ENCODE measurements around the gene SORCS1. TPM values are rescaled to one million over a fixed set of nuclear protein-coding genes. Genes with fewer than 3 reads are reported as not detected.

The SORCS1 gene
- total and polyA plus RNA-seq, 3 donors from 2014 or later, result 2.6 to 9.6 (median 4.6) TPM

DNA sequence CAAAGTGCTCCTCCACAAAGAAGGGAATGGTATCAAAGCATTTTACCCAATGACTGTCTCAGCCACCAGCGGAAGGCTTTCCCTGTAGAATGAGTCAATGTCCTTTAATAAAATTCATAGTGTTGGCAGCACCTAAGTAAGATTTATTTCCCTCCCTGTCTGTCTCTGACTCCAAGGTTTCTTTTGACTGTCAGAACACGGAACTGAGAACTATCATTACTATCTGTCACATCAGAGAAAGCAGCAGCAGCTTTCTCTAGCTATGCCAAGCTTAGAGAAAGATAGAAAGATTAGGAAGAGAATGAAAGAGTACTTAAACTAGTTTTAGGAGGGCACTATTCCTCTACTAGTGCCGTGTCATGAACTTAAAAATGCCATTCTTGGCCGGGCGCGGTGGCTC lies 400.1 kb downstream of the SORCS1 start:
- Histone ChIP-seq H3K27me3 (no peaks in the 10 kb centered on the region), H3K4me1 (no peaks in the 10 kb centered on the region), H3K36me3 (ENCODE audit: low read depth, missing control alignments) (no peaks in the 10 kb centered on the region), H3K4me3 (no peak overlapping the region), H3K27ac (no peak overlapping the region), H3K9me3 (no peaks in the 10 kb centered on the region)
- no peak for DNase-seq
- intact Hi-C loops (cut with DNase I; ENCODE audit: low total_unique reads), result no loop called here
- WGBS, 2 donors, result 92 to 99% methylated on average over 6 of the region's 6 CpGs
- TF ChIP-seq, protein P1, sequence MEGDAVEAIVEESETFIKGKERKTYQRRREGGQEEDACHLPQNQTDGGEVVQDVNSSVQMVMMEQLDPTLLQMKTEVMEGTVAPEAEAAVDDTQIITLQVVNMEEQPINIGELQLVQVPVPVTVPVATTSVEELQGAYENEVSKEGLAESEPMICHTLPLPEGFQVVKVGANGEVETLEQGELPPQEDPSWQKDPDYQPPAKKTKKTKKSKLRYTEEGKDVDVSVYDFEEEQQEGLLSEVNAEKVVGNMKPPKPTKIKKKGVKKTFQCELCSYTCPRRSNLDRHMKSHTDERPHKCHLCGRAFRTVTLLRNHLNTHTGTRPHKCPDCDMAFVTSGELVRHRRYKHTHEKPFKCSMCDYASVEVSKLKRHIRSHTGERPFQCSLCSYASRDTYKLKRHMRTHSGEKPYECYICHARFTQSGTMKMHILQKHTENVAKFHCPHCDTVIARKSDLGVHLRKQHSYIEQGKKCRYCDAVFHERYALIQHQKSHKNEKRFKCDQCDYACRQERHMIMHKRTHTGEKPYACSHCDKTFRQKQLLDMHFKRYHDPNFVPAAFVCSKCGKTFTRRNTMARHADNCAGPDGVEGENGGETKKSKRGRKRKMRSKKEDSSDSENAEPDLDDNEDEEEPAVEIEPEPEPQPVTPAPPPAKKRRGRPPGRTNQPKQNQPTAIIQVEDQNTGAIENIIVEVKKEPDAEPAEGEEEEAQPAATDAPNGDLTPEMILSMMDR (IDR thresholded peaks at IDR 0.05), result no peak
- TF ChIP-seq POLR2A (IDR thresholded peaks at IDR 0.05), result no peak

DNA sequence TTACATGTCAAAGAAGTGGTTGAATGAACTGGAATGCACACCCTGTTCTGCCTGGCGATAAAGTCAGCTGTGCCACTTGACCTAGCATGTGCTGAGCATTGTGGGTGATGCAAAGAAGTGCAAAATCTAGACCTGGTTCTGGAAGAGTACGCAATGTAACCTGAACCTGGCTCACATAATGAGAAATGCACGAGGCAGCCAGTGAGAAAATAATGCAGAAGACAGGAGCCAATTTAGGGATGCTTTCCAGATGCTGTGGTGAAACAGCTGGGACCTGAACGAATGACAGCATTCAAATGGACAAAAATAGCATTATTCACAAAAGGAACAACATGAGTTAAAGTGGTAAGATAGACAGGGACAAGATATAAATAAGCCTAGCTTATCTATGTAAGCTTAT lies 402.6 kb downstream of the SORCS1 start:
- Histone ChIP-seq H3K9me3 (no peaks in the 10 kb centered on the region), H3K27me3 (no peaks in the 10 kb centered on the region), H3K36me3 (ENCODE audit: low read depth, missing control alignments) (no peaks in the 10 kb centered on the region), H3K4me3 (no peak overlapping the region), H3K4me1 (no peaks in the 10 kb centered on the region), H3K27ac (no peak overlapping the region)
- DNase-seq, result no peak
- 53 to 56% methylated on average over 4 of the region's 4 CpGs for WGBS, 2 donors
- intact Hi-C loops (cut with DNase I; ENCODE audit: low total_unique reads), result no loop called here
- TF ChIP-seq, protein P1 (IDR thresholded peaks at IDR 0.05), result no peak
- TF ChIP-seq POLR2A (IDR thresholded peaks at IDR 0.05), result no peak

DNA sequence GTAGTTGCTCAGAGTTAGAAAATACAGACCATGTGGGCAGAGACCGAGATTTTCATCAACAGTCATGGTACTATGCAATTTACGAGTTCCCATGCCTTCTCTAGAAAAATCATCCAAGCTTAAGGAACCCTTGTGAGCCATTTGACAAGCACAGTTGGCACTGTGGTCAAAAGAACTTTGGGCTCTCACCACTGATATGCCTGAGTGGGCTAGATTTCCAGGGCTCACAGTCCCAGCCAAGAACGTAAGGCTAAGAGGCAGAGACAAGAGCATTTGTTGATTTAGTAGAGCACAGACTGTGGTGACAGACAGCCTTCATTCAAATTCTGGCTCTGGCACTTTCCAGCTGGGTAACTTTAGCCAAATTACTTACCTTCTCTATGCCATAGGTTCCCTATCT lies 407.0 kb downstream of the SORCS1 start:
- H3K9me3 ChIP-seq, result no peaks in the 10 kb centered on the region
- no peak for TF ChIP-seq POLR2A (IDR thresholded peaks at IDR 0.05)
- TF ChIP-seq, protein P1 (IDR thresholded peaks at IDR 0.05), result no peak
- no peaks in the 10 kb centered on the region for H3K4me1 ChIP-seq
- no peak for DNase-seq
- 86 to 95% methylated on average over 3 of the region's 3 CpGs for WGBS, 2 donors
- H3K36me3 ChIP-seq (ENCODE audit: low read depth, missing control alignments), result no peaks in the 10 kb centered on the region
- no peak overlapping the region for H3K27ac ChIP-seq
- no peaks in the 10 kb centered on the region for H3K27me3 ChIP-seq
- intact Hi-C loops (cut with DNase I; ENCODE audit: low total_unique reads), result no loop called here
- no peak overlapping the region for H3K4me3 ChIP-seq

DNA sequence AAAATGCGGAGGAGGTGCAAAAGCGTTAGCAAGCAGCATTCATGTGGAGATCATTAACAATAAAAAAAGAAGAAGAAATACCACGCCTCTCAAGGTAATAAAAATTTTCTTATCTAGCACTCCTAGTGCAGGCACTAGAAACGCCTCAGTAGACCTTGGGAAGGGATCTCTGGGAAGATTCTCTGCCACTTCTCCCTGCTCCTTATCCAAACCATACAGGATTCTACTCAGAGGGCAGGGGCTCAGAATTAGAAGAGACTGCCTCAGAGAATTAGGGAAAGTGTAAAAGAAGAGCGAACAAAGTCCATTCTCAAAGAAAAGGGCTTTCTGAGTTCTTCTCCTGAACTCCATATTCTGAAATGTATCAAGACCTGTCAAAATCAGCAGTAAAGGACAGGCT lies 413.4 kb downstream of the SORCS1 start:
- Histone ChIP-seq H3K27me3 (no peaks in the 10 kb centered on the region), H3K9me3 (no peaks in the 10 kb centered on the region), H3K27ac (no peak overlapping the region), H3K36me3 (ENCODE audit: low read depth, missing control alignments) (no peaks in the 10 kb centered on the region), H3K4me3 (no peak overlapping the region), H3K4me1 (no peaks in the 10 kb centered on the region)
- WGBS, 2 donors, result 48 to 58% methylated on average over 5 of the region's 5 CpGs
- intact Hi-C loops (cut with DNase I; ENCODE audit: low total_unique reads), result no loop called here
- DNase-seq, result no peak
- TF ChIP-seq POLR2A (IDR thresholded peaks at IDR 0.05), result no peak
- TF ChIP-seq, protein P1 (IDR thresholded peaks at IDR 0.05), result no peak

DNA sequence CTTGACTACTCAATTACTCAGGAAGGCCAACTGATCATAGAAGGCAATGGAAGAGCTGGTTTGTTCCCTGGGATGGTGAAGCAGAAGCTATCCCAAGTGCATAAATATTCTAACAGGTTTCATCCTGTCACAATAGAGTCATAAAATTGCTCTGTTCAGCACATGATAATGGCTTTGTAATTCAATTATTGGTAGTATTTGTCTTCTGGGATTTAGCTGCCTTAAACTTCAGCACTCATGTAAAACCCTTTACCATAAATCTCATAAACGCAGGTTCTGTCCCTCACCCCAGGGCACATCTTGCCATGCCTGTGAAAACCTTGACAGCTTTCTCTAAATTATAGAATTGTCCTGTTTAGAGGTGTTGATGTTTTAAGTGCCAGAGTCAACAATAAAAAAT lies 417.6 kb downstream of the SORCS1 start:
- Histone ChIP-seq H3K4me1 (no peaks in the 10 kb centered on the region), H3K36me3 (ENCODE audit: low read depth, missing control alignments) (no peaks in the 10 kb centered on the region), H3K27me3 (no peaks in the 10 kb centered on the region), H3K9me3 (no peaks in the 10 kb centered on the region), H3K27ac (no peak overlapping the region), H3K4me3 (no peak overlapping the region)
- intact Hi-C loops (cut with DNase I; ENCODE audit: low total_unique reads), result no loop called here
- no peak for TF ChIP-seq POLR2A (IDR thresholded peaks at IDR 0.05)
- TF ChIP-seq, protein P1 (IDR thresholded peaks at IDR 0.05), result no peak
- DNase-seq, result no peak
- 64 to 79% methylated on average over 1 of the region's 1 CpG for WGBS, 2 donors
